HUES6 (cell line): Measurements from ENCODE around the gene EML1.

Experiments used
- H3K27ac ChIP-seq: 2 replicates; pipeline ENCODE4 v1.7.0; 2013; ENCODE audit warnings: low read depth, mild to moderate bottlenecking, low read length, inconsistent platforms
- H3K27me3 ChIP-seq: 2 replicates; pipeline ENCODE4 v1.6.1; 2013; ENCODE audit warnings: low read length; ENCODE audit not compliant: control insufficient read depth, insufficient read depth
- H3K36me3 ChIP-seq: 2 replicates; pipeline ENCODE4 v1.6.1; 2013; ENCODE audit warnings: low read length; ENCODE audit not compliant: control insufficient read depth, insufficient read depth
- H3K4me1 ChIP-seq: 2 replicates; pipeline ENCODE4 v1.6.1; 2013; ENCODE audit warnings: low read length; ENCODE audit not compliant: control insufficient read depth, insufficient read depth
- H3K4me3 ChIP-seq: 2 replicates; pipeline ENCODE4 v1.5.1; 2013; ENCODE audit warnings: low read depth, low read length
- H3K9ac ChIP-seq: one replicate; pipeline ENCODE4 v1.6.1; 2013; ENCODE audit warnings: mild to moderate bottlenecking, low read length
- H3K9me3 ChIP-seq: 2 replicates; pipeline ENCODE4 v1.6.1; 2013; ENCODE audit warnings: low read depth, low read length; ENCODE audit not compliant: control insufficient read depth, insufficient read depth

Gene EML1

GRCh38 chr14:99772371-99773283 is 20.6 kb upstream of the EML1 start:
- Histone ChIP-seq H3K9me3 (no peaks in the 10 kb centered on the region; the same call in 1 of the 2 replicates), H3K27ac (no peak overlapping the region), H3K4me3 (no peak overlapping the region; the same call in 1 of the 2 replicates), H3K9ac (peak overlapping the region; percentile 38), H3K4me1 (peaks cover 37% of the 10 kb centered on the region), H3K36me3 (no peaks in the 10 kb centered on the region), H3K27me3 (0 out of 2 replicates have a peak, but pooled peaks cover 3% of the 10 kb centered on the region)

- peaks cover 7% of the 10 kb centered on the region; the same call in 1 of the 2 replicates for H3K9me3 ChIP-seq
- no peak overlapping the region for H3K27ac ChIP-seq
- peak overlapping the region; percentile 38 for H3K9ac ChIP-seq
- no peaks in the 10 kb centered on the region for H3K36me3 ChIP-seq
- 0 out of 2 replicates have a peak, but pooled peaks cover 3% of the 10 kb centered on the region for H3K27me3 ChIP-seq
- peak overlapping the region; percentile 41; the same call in 1 of the 2 replicates for H3K4me3 ChIP-seq
- peaks cover 37% of the 10 kb centered on the region for H3K4me1 ChIP-seq
Measured at GRCh38 chr14:99773521-99774497, 19.4 kb upstream of the EML1 start.

DNA sequence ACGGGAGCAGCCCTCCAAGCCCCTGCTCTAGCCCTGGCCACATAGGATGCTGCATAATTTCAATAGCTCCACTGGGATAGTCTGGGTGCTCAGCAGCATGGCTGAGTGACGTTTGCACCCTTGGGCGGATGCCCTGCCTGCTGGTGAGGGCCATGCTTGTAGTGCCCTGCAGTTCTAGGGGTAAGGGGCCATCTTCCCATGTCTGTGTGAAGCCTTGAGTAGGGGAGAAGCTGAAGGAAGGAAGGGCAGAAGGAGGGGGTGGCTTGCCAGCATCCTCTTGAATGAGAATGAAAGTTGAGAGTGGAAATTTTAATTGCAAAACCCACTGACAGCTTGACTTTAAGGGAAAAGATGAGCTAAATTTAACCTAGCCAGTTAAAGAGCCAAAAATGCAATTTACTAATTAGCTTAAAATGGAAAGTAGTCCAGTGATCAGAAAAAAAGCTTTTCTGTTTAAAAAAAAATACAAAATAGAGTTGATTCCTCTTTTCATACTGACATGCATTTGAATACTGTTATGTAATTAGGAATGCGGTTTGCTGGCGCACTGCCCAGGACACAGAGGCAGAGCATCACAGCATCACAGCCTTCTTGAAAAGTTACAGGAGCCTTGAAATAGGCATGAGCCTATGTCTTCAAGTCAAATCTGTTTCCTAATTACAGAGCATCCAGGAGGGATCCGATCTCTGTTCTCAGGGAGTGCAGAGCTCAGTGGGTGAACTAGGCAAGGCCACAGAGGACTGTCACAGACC is 18.5 kb upstream of the EML1 start:
- Histone ChIP-seq H3K9me3 (peaks cover 11% of the 10 kb centered on the region; the same call in 1 of the 2 replicates), H3K36me3 (no peaks in the 10 kb centered on the region), H3K4me3 (no peak overlapping the region), H3K4me1 (peaks cover 37% of the 10 kb centered on the region), H3K27me3 (no peaks in the 10 kb centered on the region), H3K9ac (no peak overlapping the region), H3K27ac (no peak overlapping the region)

GRCh38 chr14:99775351-99775750 is 17.9 kb upstream of the EML1 start:
- Histone ChIP-seq H3K36me3 (no peaks in the 10 kb centered on the region), H3K9me3 (peaks cover 15% of the 10 kb centered on the region; the same call in 1 of the 2 replicates), H3K27me3 (no peaks in the 10 kb centered on the region), H3K9ac (no peak overlapping the region), H3K4me1 (peaks cover 37% of the 10 kb centered on the region), H3K4me3 (no peak overlapping the region), H3K27ac (no peak overlapping the region)

DNA sequence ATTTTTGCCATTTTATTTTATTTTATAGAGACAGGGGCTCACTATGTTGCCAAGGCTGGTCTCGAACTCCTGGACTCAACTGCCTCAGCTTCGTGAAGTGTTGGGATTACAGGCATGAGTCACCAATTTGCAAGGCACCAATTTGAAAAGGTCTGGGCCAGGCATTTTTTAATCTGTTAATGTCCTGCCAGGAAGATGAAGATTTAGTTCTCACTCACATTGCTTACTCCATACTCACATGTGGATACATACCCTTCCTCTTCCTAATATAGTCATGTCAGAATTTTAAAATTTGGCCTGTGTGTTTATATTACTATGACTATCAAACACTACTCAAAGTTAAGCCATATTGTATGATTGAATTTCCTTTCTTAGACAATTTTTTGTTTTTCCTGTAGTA is 15.3 kb upstream of the EML1 start:
- Histone ChIP-seq H3K27ac (no peak overlapping the region), H3K4me3 (no peak overlapping the region), H3K9me3 (peaks cover 15% of the 10 kb centered on the region; the same call in 1 of the 2 replicates), H3K27me3 (no peaks in the 10 kb centered on the region), H3K36me3 (no peaks in the 10 kb centered on the region), H3K4me1 (peaks cover 34% of the 10 kb centered on the region), H3K9ac (no peak overlapping the region)

DNA sequence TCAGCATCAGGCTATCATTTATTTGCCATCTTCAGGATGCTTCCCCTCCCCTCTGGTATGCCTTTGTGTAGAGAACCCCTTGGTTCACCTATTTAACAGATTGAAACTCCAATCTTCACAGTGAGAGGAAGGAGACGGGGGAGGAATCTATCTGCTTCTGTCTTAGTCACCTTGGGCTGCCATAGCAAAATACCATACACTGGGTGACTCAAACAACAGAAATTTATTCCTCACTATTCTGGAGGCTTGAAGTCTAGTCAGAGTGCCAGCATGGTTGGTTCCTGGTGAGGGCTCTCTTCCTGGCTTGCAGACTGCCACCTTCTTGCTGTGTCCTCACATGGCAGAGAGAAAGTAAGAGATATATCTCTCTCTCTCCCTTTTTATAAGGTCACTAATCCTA is 13.5 kb upstream of the EML1 start:
- Histone ChIP-seq H3K9ac (no peak overlapping the region), H3K9me3 (peaks cover 15% of the 10 kb centered on the region; the same call in 1 of the 2 replicates), H3K36me3 (no peaks in the 10 kb centered on the region), H3K27ac (no peak overlapping the region), H3K4me1 (peaks cover 16% of the 10 kb centered on the region), H3K27me3 (no peaks in the 10 kb centered on the region), H3K4me3 (no peak overlapping the region)

GRCh38 chr14:99780690-99781089 is 12.5 kb upstream of the EML1 start:
- H3K27ac ChIP-seq = no peak overlapping the region

DNA sequence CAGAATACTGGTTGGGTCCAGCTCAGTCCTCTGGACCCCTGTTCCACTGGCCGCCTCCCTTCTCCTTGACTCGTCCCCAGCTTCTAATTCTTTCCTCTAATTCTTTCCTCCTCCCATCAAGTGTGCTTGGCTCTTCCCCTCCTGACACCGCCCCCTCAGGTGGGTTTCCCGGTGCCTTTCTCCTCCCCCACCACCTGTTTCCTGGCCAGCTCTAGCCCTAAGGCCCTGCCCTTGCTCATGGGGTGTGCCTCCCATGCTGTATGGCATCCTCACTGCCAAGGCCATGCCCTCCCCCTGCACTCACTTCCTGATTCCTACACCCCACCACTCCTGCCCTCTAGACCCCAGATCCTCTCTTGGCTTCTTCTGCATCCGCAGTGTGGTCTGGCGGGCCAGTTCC is 12.1 kb upstream of the EML1 start:
- Histone ChIP-seq H3K36me3 (no peaks in the 10 kb centered on the region), H3K27ac (no peak overlapping the region), H3K27me3 (no peaks in the 10 kb centered on the region), H3K4me3 (no peak overlapping the region), H3K4me1 (peaks cover 7% of the 10 kb centered on the region), H3K9ac (no peak overlapping the region), H3K9me3 (peaks cover 15% of the 10 kb centered on the region; the same call in 1 of the 2 replicates)

More at GRCh38 chr14:99780690-99781089, 12.5 kb upstream of the EML1 start:
- peaks cover 7% of the 10 kb centered on the region for H3K4me1 ChIP-seq
- peaks cover 15% of the 10 kb centered on the region; the same call in 1 of the 2 replicates for H3K9me3 ChIP-seq
- H3K4me3 ChIP-seq = no peak overlapping the region
- no peaks in the 10 kb centered on the region for H3K27me3 ChIP-seq
- H3K9ac ChIP-seq = no peak overlapping the region
- no peaks in the 10 kb centered on the region for H3K36me3 ChIP-seq

GRCh38 chr14:99781853-99782610 is 11.2 kb upstream of the EML1 start:
- Histone ChIP-seq H3K36me3 (no peaks in the 10 kb centered on the region), H3K4me3 (no peak overlapping the region), H3K4me1 (peaks cover 7% of the 10 kb centered on the region), H3K27ac (no peak overlapping the region), H3K9me3 (peaks cover 15% of the 10 kb centered on the region; the same call in 1 of the 2 replicates), H3K9ac (no peak overlapping the region), H3K27me3 (no peaks in the 10 kb centered on the region; the same call in 1 of the 2 replicates)
